Prostate gland (tissue), 2 donors: ENCODE data around the gene ADH5.

Experiments used
- CTCF ChIP-seq, 4 experiments: fragments of 200-600 bp in 2 of 4; fragments of 450-650 bp in 2 of 4; sonication (generic) in 2 of 4; IDR thresholded peaks; 1 replicate in 3 of 4; 2 replicates in 1 of 4; pipeline ENCODE4 v1.5.1; 2016 to 2019; ENCODE audit warnings: antibody characterized with exemption in 4 of 4, mild to moderate bottlenecking in 2 of 4, moderate library complexity in 2 of 4
- POLR2A ChIP-seq: fragments of 450-650 bp; IDR thresholded peaks from one replicate; pipeline ENCODE4 v1.6.1; 2016; ENCODE audit warnings: antibody characterized with exemption, mild to moderate bottlenecking
- POLR2AphosphoS5 ChIP-seq: sonication (generic); formaldehyde crosslinking; IDR thresholded peaks from one replicate; pipeline ENCODE4 v1.6.1; 2017; ENCODE audit warnings: antibody characterized with exemption

- no peak for TF ChIP-seq POLR2A
- TF ChIP-seq POLR2AphosphoS5: peak; percentile 22
- TF ChIP-seq CTCF (IDR thresholded peaks at IDR 0.05): no peak
Measured at GRCh38 chr4:99079625-99080295, 8.8 kb downstream of the ADH5 start.
